A673 (cell line): Measurements from ENCODE around the gene APOBEC2.

Experiments used
- CTCF ChIP-seq: fragments of 300-800, 200-600 bp; sonication (generic); conservative IDR thresholded peaks from 2 replicates; pipeline ENCODE4 v1.5.1; 2017; ENCODE audit warnings: low read depth, mild to moderate bottlenecking, antibody characterized with exemption, low read length, moderate library complexity, mixed read lengths
- EZH2 ChIP-seq: fragments of 200-600 bp; sonication (generic); IDR thresholded peaks from 2 replicates; pipeline ENCODE4 v1.6.1; 2017; ENCODE audit warnings: borderline replicate concordance, low read depth, mild to moderate bottlenecking, mixed read lengths, antibody characterized with exemption, low read length; ENCODE audit not compliant: poor library complexity, severe bottlenecking

DNA sequence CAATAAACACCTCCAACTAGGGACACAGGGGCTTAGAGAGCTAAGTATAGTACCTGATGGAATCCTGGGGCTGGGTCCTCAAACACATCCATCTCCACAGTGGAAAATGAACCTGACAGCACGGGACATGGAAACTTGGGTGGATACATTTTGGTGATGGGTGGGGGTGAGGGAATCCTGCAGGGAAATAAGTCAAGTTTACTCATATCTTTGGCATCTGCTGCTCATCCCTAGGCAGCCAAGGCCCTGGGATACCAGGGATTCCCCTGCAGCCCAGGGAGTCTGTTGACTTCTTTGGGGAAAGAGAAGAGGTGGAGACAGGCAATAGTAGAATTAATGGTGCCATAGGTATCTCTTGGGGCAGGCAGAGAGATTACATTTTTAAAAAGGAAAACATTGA lies 6.6 kb downstream of the APOBEC2 start:
- no peak for TF ChIP-seq CTCF
- no peak for TF ChIP-seq EZH2
